GM12873 (cell line): ENCODE results near the gene GRHL1.

Experiments
- CTCF ChIP-seq: IDR thresholded peaks from 2 replicates; pipeline ENCODE4 v1.5.1; 2012; ENCODE audit warnings: low read depth, mild to moderate bottlenecking, moderate library complexity, low read length, control low read depth; ENCODE audit not compliant: insufficient read depth; ENCODE audit errors: missing control alignments

Gene GRHL1

GRCh38 chr2:9974343-9974742 is 22.9 kb downstream of the GRHL1 start:
- TF ChIP-seq CTCF = no peak

DNA sequence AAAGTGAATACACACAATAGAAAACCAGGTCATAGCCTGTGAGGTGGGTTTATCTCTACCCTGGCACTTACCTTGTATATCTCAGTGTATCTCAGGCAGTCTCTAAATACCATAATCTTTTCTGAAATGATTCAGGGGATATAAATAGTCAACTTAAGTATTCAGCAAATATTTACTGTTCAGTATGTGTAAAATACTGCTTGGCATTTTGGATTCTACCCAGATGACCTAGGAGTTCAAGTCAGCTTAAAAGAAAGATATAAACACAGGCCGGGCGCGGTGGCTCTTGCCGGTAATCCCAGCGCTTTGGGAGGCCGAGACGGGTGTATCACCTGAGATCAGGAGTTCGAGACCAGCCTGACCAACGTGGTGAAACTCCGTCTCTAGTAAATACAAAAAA is 23.8 kb downstream of the GRHL1 start:
- no peak for TF ChIP-seq CTCF

GRCh38 chr2:9975805-9976447 is 24.4 kb downstream of the GRHL1 start:
- no peak for TF ChIP-seq CTCF

GRCh38 chr2:9979977-9980376 is 28.5 kb downstream of the GRHL1 start:
- TF ChIP-seq CTCF = no peak

DNA sequence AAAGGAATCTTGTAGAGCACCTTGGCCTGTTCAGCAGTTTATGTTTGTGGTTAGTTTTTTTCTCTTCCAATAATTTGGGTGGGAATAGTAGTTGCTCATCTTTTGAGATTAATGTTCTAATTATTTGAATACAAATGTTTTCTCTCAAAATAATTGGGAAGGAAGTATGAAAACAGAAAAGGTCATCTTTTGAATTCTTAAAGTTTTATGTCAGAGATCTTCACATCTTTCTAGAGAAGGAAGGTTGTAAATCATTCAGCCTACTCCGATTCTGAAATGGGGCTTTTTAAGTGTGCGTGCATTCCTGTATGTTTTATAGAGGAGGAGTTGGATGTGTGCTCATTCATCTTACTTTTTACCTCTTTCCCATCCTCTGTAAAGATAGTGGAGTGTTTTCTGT is 29.0 kb downstream of the GRHL1 start:
- no peak for TF ChIP-seq CTCF

DNA sequence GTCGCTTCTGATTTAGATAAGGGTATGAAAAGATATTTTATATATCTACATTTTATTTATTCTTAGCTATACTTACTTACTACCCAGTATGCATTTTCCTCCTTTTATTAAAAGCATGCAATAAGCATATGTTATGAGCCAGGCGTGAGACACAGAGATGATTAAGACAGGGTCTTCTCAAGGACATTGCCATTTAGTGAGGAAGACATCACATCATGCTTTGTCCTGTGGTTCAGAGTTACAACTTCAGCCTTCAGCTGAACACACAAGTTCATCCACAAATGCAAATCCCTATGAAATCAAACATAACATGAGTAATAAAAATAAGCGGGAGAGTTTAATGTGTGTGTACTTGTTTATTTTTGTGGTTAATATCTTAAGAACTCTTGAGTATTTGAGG is 30.2 kb downstream of the GRHL1 start:
- no peak for TF ChIP-seq CTCF

DNA sequence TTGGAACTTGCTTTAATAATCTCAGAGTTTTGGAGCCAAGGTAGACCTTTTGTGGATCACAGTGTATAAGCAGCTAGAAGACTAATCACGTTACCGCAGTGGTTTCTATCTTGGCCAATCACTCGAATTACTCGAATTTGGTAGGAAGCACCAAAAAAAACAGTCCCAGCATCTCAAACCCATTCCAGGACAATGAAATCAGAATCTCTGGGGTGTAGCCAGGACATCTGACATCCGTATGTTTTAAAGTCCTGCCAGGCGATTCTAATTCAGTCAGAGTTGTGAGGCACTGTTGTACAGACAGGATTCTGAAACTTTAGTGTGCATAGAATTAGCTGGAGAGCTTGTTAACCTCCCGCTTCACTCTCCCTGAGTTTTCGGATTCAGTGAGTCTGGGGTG is 30.8 kb downstream of the GRHL1 start:
- no peak for TF ChIP-seq CTCF
